HG02870 (cell line): Measurements from ENCODE around the gene CTSW.
A peak's percentile ranks its signal among the peaks of the same experiment; 100 is the strongest.

Experiments used
- ATAC-seq: cut with Tn5 transposase; IDR thresholded peaks from one replicate; pipeline ENCODE4 v1.9.1; 2021; ENCODE audit warnings: mild to moderate bottlenecking, moderate library complexity; ENCODE audit not compliant: unreplicated experiment

CTSW gene

GRCh38 chr11:65900899-65901180, 21.2 kb downstream of the CTSW start:
- ATAC-seq: no peak

GRCh38 chr11:65903068-65903481, 23.4 kb downstream of the CTSW start:
- ATAC-seq: no peak

DNA sequence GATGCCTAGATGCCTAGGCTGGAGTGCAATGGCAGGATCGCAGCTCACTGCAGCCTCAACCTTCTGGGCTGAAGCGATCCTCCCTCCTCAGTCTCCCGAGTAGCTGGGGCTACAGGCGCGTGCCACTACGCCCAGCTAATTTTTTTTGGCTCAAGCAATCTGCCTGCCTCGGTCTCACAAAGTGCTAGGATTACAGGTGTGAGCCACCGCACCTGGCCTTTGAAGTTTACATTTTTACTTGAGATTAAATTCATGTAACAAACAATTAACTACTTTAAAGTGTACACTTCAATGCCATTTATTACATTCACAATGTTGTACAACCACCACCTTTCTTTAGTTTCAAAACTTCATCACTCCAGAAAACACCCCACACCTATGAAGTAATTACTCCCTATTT, 24.1 kb downstream of the CTSW start:
- no peak for ATAC-seq

DNA sequence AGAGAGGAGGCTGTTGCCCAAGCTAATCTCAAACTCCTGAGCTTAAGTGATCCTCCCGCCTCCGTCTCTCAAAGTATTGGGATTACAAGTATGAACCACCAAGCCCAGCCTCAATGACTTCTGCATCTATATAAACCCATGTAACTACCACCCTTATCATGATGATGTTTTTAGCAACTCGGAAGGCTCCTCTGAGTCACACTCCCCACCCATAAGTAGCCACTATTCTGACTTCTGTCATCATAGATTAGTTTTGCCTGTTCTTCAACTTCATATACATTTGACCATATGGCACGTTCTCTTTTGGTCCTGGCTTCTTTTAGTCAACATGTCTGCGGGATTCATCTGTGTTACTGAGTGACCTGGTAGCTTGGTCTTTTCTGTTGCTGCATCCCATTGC, 27.0 kb downstream of the CTSW start:
- ATAC-seq: no peak

GRCh38 chr11:65907878-65908277, 28.2 kb downstream of the CTSW start:
- no peak for ATAC-seq

DNA sequence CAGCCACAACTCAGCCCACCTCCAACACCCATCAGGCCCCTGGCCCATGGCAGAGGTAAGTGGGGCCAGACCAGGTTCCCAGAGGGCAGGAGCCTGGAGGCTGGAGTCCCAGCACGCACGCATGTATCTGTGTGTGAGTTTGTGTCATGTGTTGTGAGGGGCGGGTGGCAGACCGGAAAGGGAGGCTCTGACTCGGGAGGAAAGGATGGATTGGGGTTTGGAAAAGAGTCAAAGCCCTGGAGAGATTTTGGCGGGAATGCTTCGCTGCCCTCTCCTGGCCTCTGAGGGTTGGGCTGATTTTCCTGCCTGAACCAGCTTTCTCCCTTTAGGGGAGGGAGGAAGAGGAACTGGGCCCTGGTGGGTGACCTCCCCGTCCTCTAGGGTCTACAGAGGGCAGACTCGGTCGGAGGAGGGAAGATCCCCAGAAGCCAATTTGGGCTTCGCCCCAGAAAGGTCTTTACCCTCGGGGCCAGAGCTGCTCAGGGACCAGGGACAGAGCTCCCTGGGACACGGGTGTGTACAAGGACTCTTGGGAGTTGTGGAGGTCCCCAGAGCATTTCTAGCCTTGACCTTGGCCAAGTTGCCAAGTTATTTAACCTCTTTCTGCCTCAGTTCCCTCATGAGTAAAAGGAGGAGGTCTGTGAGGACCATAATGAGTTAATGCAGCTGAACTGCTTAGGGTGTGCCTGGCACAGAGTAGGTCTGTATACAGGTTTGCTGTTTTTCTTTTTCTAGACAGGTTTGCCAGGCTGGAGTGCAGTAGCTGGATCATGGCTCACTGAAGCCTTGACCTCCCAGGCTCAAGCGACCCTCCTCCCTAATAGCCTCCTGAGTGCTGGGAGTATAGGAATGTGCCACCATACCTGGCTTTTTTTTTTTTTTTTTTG, 32.3 kb downstream of the CTSW start:
- no peak for ATAC-seq

DNA sequence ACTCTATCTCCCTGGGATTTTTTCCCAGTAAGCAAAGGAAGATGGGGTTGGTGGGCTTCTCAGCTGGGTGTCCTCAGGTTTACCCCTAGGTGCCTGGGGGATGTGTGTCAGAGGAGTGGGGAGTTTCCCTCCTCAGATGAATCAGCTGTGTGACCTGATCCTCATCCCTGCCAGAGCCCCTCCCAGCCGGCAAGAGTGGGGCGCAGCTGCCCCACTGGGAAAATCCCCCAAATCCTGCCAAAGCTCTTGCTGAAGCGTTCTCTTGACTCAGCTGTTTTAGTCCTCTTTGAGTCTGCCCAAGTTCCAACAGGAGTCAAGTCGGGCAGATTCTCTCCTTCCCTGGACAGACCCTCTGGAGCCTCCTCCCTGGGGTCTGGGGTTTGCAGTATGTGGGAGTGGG, 33.2 kb downstream of the CTSW start:
- ATAC-seq: no peak

DNA sequence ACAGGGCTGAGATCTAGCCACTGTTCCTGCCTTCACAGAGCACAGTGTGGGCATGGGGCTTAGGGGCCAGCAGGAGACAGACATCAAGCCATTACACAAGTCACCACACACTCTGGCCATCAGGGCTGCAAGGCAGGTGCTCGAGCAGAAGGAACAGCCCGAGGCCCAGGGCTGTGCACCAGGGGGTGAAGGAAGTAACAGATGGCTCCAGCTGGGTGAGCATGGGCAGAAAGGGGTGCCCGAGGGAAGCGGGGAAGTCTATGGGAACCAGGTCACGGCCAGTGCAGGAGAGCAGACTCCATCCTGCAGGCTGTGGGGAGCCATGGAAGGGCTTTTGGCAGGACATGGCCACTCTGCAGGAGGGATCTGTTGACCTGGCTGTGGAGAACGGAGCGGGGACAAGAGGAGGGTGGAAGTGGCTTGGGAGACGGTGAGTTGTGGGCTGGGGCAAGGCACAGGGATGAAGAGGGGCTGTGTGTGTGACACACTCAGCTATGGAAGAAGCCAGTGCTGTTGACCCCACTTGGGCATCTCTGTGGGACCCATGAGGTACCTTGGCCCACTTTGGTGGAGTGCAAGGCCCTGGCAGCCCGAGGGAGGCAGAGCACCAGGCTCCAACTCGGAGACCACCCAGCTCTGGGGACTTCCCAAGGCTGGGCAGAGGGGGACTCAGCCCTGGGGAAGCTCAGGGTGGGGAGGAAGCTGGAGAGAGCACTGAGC, 35.6 kb downstream of the CTSW start:
- ATAC-seq: no peak

DNA sequence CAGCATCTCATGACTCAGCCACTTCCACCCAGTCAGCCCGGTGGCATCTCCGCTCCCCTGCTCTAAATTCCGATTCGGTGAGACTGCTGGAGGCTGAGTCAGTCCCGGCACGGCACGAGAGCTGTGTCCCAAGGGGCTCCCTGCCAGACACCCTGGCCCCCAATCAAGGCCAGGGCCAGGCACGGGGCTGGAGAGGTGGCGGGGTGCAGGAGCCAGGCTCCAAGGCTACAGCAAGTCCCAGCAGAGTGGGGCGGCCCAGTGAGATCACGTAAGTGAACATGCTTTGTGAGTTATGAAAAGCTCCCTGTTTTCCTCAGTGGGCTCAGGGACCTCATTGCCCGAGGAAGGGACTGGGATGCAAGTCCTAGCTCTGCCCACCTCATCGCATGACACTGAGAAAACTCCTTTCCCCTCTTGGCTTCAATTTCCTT, 36.2 kb downstream of the CTSW start:
- no peak for ATAC-seq

DNA sequence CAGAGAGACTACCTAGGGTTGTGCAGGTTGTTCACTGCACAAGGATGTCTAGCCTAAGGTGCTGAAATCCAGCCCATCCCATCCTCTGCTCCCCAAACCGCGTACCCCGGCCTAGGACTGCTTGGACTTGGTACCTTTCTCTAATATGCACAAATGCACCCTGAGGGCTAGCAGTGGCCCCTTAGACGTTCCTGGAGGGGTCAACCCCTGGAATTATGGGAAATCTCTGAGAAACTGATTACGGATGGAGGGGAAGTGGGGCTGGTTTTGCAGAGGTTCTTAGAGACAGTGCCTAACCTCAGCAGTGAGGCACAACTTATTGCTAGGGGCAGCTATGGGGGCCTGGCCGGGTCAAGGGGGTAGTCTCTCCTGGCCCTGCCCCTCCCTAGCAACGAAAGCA, 36.8 kb downstream of the CTSW start:
- ATAC-seq: no peak

GRCh38 chr11:65917077-65917433, 37.4 kb downstream of the CTSW start:
- no peak for ATAC-seq

- ATAC-seq: no peak
Observed at GRCh38 chr11:65917434-65918210, 38.0 kb downstream of the CTSW start.

- ATAC-seq: peak; percentile 39
Observed at GRCh38 chr11:65918211-65919140, 38.8 kb downstream of the CTSW start, which contains the start of gene C11orf68. Gene C11orf68 (minus strand): TSS chr11:65919062. CDS start chr11:65919031, 31 bp downstream.

GRCh38 chr11:65919141-65919572, 39.5 kb downstream of the CTSW start, which contains the start of gene DRAP1:
Gene DRAP1 (plus strand): TSS chr11:65919426. CDS start chr11:65919502, 76 bp downstream.
- peak; percentile 80 for ATAC-seq

- peak; percentile 22 for ATAC-seq
Observed at GRCh38 chr11:65919573-65920371, 40.1 kb downstream of the CTSW start.

GRCh38 chr11:65920372-65920802, 40.8 kb downstream of the CTSW start:
- no peak for ATAC-seq

GRCh38 chr11:65921033-65921555, 41.5 kb downstream of the CTSW start:
- ATAC-seq: no peak

GRCh38 chr11:65921876-65922275, 42.2 kb downstream of the CTSW start:
- ATAC-seq: no peak

DNA sequence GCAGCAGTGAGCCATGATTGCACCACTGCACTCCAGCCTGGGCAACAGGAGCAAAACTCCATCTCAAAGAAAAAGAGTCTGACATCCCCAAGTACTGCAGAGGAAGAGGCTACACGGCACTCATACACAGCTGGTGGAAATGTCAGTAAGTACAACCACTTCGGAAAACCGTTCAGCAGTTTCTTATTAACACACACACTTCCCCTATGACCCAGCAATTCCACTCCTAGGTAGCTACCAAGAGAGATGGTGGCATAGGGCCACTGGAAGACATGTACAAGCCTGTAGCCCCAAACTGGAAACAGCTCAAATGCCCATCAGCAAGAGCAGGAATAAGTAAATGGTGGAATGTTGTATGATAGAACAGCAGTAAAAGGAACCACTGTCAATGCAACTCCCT, 42.9 kb downstream of the CTSW start:
- ATAC-seq: no peak
